BJ (cell line): ENCODE results near the gene MBD3. TPM values are rescaled to one million over a fixed set of nuclear protein-coding genes. Genes with fewer than 3 reads are reported as not detected.

ENCODE experiments used
- CTCF ChIA-PET: fragments of 350-600 bp; formaldehyde crosslinking; extraction: SDS; loops from one replicate; lab custom pipeline; 2021; ENCODE audit warnings: antibody characterized with exemption, inconsistent platforms; lab: Yijun Ruan, JAX
- POLR2A ChIA-PET: fragments of 300-600 bp; sonication (Branson Sonifier 250); formaldehyde crosslinking; extraction: SDS; loops from one replicate; lab custom pipeline; 2021; ENCODE audit warnings: antibody characterized with exemption; lab: Charles Lee
- DNase-seq: peaks from one replicate; pipeline ENCODE4 v3.0.0-alpha.2; 2011; ENCODE audit warnings: low read depth
- H3K27me3 ChIP-seq: 2 replicates; pipeline ENCODE4 v1.6.0; 2011; ENCODE audit warnings: low read length; ENCODE audit not compliant: control insufficient read depth, insufficient read depth
- H3K36me3 ChIP-seq: 2 replicates; pipeline ENCODE4 v1.5.1; 2011; ENCODE audit warnings: low read length; ENCODE audit not compliant: control insufficient read depth, insufficient read depth
- H3K4me3 ChIP-seq: 2 replicates; pipeline ENCODE4 v1.5.1; 2011; ENCODE audit warnings: low read depth, mild to moderate bottlenecking, control low read depth, low read length
- CTCF ChIP-seq: IDR thresholded peaks from 2 replicates; pipeline ENCODE4 v1.5.1; 2011; ENCODE audit warnings: low read depth, mild to moderate bottlenecking, control low read depth, inconsistent platforms, low read length, moderate library complexity; ENCODE audit not compliant: insufficient read depth
- polyA plus RNA-seq: library from polyadenylated mRNA; depleted of rRNA; stranded (reverse); fragments of >200 nt; gene quantifications from 2 replicates; pipeline ENCODE4 v1.2.3, GENCODE V29; 2011

MBD3 gene
- polyA plus RNA-seq, 1 experiment, result 53.4 TPM

DNA sequence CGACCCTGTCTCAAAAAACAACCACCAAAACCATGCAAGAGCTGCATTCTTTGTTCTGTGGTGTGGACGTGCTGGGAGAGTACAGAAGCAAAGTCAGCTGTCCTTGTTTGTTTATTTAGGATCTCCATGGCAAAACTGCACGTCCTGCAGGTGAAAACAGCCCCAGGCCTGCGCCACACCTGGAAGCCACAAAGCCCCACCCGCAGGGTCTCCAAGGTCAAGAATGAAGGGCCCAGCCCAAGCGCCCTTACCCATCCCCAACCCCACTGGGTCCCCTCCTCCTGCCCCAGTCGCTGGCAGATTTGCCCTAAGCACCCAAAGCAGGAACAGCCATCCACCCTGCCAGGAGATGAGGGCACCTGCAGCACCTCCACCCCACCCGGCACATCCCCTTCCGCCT, 10.5 kb downstream of the MBD3 start:
- Histone ChIP-seq H3K36me3 (peaks cover 33% of the 10 kb centered on the region), H3K4me3 (no peak overlapping the region), H3K27me3 (no peaks in the 10 kb centered on the region)
- POLR2A ChIA-PET, result no interaction called here
- CTCF ChIA-PET, result no interaction called here
- no peak for DNase-seq
- TF ChIP-seq CTCF, result no peak

DNA sequence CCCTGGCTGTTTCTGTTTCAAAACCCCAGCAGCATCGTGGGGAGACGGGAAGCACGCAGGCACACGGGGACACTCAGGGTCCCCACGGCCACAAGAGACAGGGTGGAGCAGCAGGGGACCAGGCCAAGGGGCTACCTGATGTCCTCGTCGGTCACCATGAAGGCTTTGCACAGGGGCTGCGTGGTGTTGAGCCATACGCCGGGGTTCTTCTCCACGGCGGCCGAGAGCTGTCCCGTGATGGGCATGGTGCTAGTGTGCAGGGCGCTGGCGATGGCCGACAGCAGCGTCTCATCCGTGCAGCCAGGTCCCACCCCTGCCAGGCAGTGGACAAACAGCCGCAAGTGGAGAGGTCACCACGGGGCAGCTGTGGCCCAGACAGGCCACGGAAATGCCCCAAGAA, 11.7 kb downstream of the MBD3 start:
- ChIA-PET CTCF (no interaction called here), POLR2A (no interaction called here)
- DNase-seq, result no peak
- H3K27me3 ChIP-seq, result no peaks in the 10 kb centered on the region
- no peak overlapping the region for H3K4me3 ChIP-seq
- H3K36me3 ChIP-seq, result peaks cover 35% of the 10 kb centered on the region
- no peak for TF ChIP-seq CTCF

- H3K4me3 ChIP-seq, result no peak overlapping the region
- H3K27me3 ChIP-seq, result no peaks in the 10 kb centered on the region
- TF ChIP-seq CTCF, result no peak
- H3K36me3 ChIP-seq, result peaks cover 35% of the 10 kb centered on the region
- DNase-seq, result no peak
- ChIA-PET POLR2A (no interaction called here), CTCF (no interaction called here)
Observed at GRCh38 chr19:1580382-1580781, 12.3 kb downstream of the MBD3 start.

DNA sequence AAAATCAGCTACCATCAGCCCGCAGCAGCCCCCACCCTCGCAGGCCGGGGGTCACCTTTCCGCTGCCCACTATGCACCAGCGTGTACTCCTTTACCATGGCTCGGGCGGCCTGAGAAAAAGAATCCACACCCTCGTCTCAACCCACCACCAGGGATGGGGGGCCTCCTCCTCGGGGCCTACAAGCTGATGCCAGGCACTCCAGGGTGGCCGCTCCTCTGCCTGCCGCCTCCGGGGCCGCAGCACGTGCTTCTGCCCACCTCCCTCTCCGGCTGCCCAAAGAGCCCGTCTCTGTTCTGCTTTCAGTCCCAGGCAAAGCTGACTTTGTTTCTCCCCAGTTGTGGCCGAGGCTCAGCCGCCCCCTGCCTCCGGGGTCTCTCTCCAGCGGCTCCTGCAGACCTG, 13.4 kb downstream of the MBD3 start:
- Histone ChIP-seq H3K36me3 (peaks cover 31% of the 10 kb centered on the region), H3K4me3 (no peak overlapping the region), H3K27me3 (no peaks in the 10 kb centered on the region)
- POLR2A ChIA-PET, result no interaction called here
- no peak for TF ChIP-seq CTCF
- CTCF ChIA-PET, result interaction anchor here (2.3 kb wide), 1 partner anchor 33 kb away, joined by 8 read pairs; no protein-coding TSS in a partner anchor
- no peak for DNase-seq

- ChIA-PET CTCF (interaction anchor here (1.3 to 2.3 kb wide), 3 partner anchors 10 to 95 kb away, joined by 3 to 8 read pairs (median 3); no protein-coding TSS in a partner anchor), POLR2A (no interaction called here)
- peaks cover 28% of the 10 kb centered on the region for H3K36me3 ChIP-seq
Observed at GRCh38 chr19:1577929-1578618, 14.6 kb downstream of the MBD3 start.

More at GRCh38 chr19:1577929-1578618, 14.6 kb downstream of the MBD3 start:
- TF ChIP-seq CTCF, result no peak
- DNase-seq, result no peak
- Histone ChIP-seq H3K4me3 (no peak overlapping the region), H3K27me3 (no peaks in the 10 kb centered on the region)
